ENCODE measurements around the gene MAGED1.
"Not testable (repeated sequence)": the region's sequence is repeated elsewhere in the genome, so short reads cannot be mapped to it uniquely, and the experiment has no call there.

The MAGED1 gene

GRCh38 chrX:51896626-51897025, 3.2 kb downstream of the MAGED1 start:
- no peak for TF ChIP-seq ZFX (IDR thresholded peaks at IDR 0.05)
- TF ChIP-seq CTCF (conservative IDR thresholded peaks at IDR 0.05), result no peak
- H3K27ac ChIP-seq, result no peak overlapping the region

- no peak for TF ChIP-seq ZFX (IDR thresholded peaks at IDR 0.05)
- no peak for TF ChIP-seq CTCF (conservative IDR thresholded peaks at IDR 0.05)
- H3K27ac ChIP-seq, result no peak overlapping the region
These were observed 6.3 kb downstream of the MAGED1 start for GRCh38 chrX:51899741-51900140.

GRCh38 chrX:51902510-51903050, 9.2 kb downstream of the MAGED1 start:
- no peak overlapping the region for H3K27ac ChIP-seq
- no peak for TF ChIP-seq CTCF (conservative IDR thresholded peaks at IDR 0.05)
- no peak for TF ChIP-seq ZFX (IDR thresholded peaks at IDR 0.05)

- H3K27ac ChIP-seq, result not testable (repeated sequence)
These were observed 11.7 kb downstream of the MAGED1 start for GRCh38 chrX:51905152-51905551.

GRCh38 chrX:51905711-51906110, 12.3 kb downstream of the MAGED1 start:
- no peak for TF ChIP-seq CTCF (conservative IDR thresholded peaks at IDR 0.05)
- H3K27ac ChIP-seq, result no peak overlapping the region

- H3K27ac ChIP-seq, result no peak overlapping the region
- TF ChIP-seq ZFX (IDR thresholded peaks at IDR 0.05) (no peak), CTCF (conservative IDR thresholded peaks at IDR 0.05) (no peak)
These were observed 24.2 kb downstream of the MAGED1 start for GRCh38 chrX:51917604-51918003.

GRCh38 chrX:51922561-51922960, 29.1 kb downstream of the MAGED1 start:
- H3K27ac ChIP-seq, result no peak overlapping the region
- TF ChIP-seq ZFX (IDR thresholded peaks at IDR 0.05) (no peak), CTCF (conservative IDR thresholded peaks at IDR 0.05) (no peak)

GRCh38 chrX:51931566-51932150, 38.2 kb downstream of the MAGED1 start:
- no peak for TF ChIP-seq CTCF (conservative IDR thresholded peaks at IDR 0.05)
- TF ChIP-seq ZFX (IDR thresholded peaks at IDR 0.05), result no peak
- H3K27ac ChIP-seq, result no peak overlapping the region
